HG02938 (cell line): Measurements from ENCODE around the gene CMTM1.
"Not testable (repeated sequence)": the region's sequence is repeated elsewhere in the genome, so short reads cannot be mapped to it uniquely, and the experiment has no call there.

Experiments used
- ATAC-seq: cut with Tn5 transposase; IDR thresholded peaks from one replicate; pipeline ENCODE4 v1.9.1; 2021; ENCODE audit warnings: mild to moderate bottlenecking, moderate library complexity; ENCODE audit not compliant: unreplicated experiment

Gene CMTM1

GRCh38 chr16:66610111-66610820 lies 44.0 kb downstream of the CMTM1 start:
- ATAC-seq, result no peak

GRCh38 chr16:66611911-66612310 lies 45.7 kb downstream of the CMTM1 start:
- ATAC-seq, result not testable (repeated sequence)

GRCh38 chr16:66612422-66612821 lies 46.2 kb downstream of the CMTM1 start:
- ATAC-seq, result no peak

GRCh38 chr16:66614161-66614802 lies 48.0 kb downstream of the CMTM1 start:
- no peak for ATAC-seq

- ATAC-seq, result no peak
These were observed 49.9 kb downstream of the CMTM1 start for GRCh38 chr16:66616169-66616568.

- no peak for ATAC-seq
These were observed 50.4 kb downstream of the CMTM1 start for GRCh38 chr16:66616592-66616991.

GRCh38 chr16:66617010-66617434 lies 50.8 kb downstream of the CMTM1 start:
- ATAC-seq, result no peak

- no peak for ATAC-seq
These were observed 51.5 kb downstream of the CMTM1 start for GRCh38 chr16:66617728-66618127.

GRCh38 chr16:66618588-66619375 lies 52.5 kb downstream of the CMTM1 start:
- no peak for ATAC-seq

GRCh38 chr16:66619534-66620428 lies 53.5 kb downstream of the CMTM1 start:
- ATAC-seq, result peak; percentile 44

GRCh38 chr16:66620429-66620795 lies 54.2 kb downstream of the CMTM1 start:
- no peak for ATAC-seq

- ATAC-seq, result no peak
These were observed 55.7 kb downstream of the CMTM1 start for GRCh38 chr16:66621973-66622372.

- no peak for ATAC-seq
These were observed 56.6 kb downstream of the CMTM1 start for GRCh38 chr16:66622863-66623262.

- no peak for ATAC-seq
These were observed 57.5 kb downstream of the CMTM1 start for GRCh38 chr16:66623755-66624154.

GRCh38 chr16:66627611-66628378 lies 61.6 kb downstream of the CMTM1 start:
- not testable (repeated sequence) for ATAC-seq
